ENCODE measurements around the gene NRXN2.

GRCh38 chr11:64603411-64604110 lies 119.4 kb downstream of the NRXN2 start:
- TF ChIP-seq CTCF (IDR thresholded peaks at IDR 0.05) (no peak), REST (IDR thresholded peaks at IDR 0.05; ENCODE audit: insufficient read depth in 1 of 2, low read depth in 2 of 2, low read length in 1 of 2) (no peak)
